H9 (cell line): ENCODE measurements around the gene MIPOL1. TPM values are rescaled to one million over a fixed set of nuclear protein-coding genes. Genes with fewer than 3 reads are reported as not detected.
A peak's percentile ranks its signal among the peaks of the same experiment; 100 is the strongest.

Experiments used
- DNase-seq: peaks from one replicate; pipeline ENCODE4 v3.0.0-alpha.2; 2017
- H2AFZ ChIP-seq: one replicate; pipeline ENCODE4 v1.6.1; 2013; ENCODE audit warnings: mild to moderate bottlenecking, low read length, control low read depth, moderate library complexity
- H2AK5ac ChIP-seq: 2 replicates; pipeline ENCODE4 v1.6.1; 2013; ENCODE audit warnings: low read length, control low read depth, mixed read lengths; ENCODE audit not compliant: insufficient read length
- H2BK120ac ChIP-seq: one replicate; pipeline ENCODE4 v1.6.1; 2013; ENCODE audit warnings: low read depth, mild to moderate bottlenecking, low read length, control low read depth, inconsistent platforms; ENCODE audit not compliant: poor library complexity, severe bottlenecking
- H2BK12ac ChIP-seq: 2 replicates; pipeline ENCODE4 v1.6.1; 2013; ENCODE audit warnings: low read length, control low read depth, mixed read lengths, low read depth; ENCODE audit not compliant: insufficient read length
- H2BK15ac ChIP-seq: 2 replicates; pipeline ENCODE4 v1.6.1; 2013; ENCODE audit warnings: low read depth, low read length, control low read depth
- H2BK20ac ChIP-seq: one replicate; pipeline ENCODE4 v1.6.1; 2013; ENCODE audit warnings: low read depth, mild to moderate bottlenecking, low read length, control low read depth, inconsistent platforms; ENCODE audit not compliant: poor library complexity, severe bottlenecking
- H2BK5ac ChIP-seq: 2 replicates; pipeline ENCODE4 v1.6.1; 2013; ENCODE audit warnings: low read length, control low read depth, mixed read lengths; ENCODE audit not compliant: insufficient read length
- H3K14ac ChIP-seq: 2 replicates; pipeline ENCODE4 v1.6.1; 2013; ENCODE audit warnings: low read length, control low read depth; ENCODE audit not compliant: insufficient read depth
- H3K18ac ChIP-seq: 2 replicates; pipeline ENCODE4 v1.6.1; 2013; ENCODE audit warnings: low read depth, mild to moderate bottlenecking, mixed read lengths, low read length, control low read depth; ENCODE audit not compliant: insufficient read length
- H3K23ac ChIP-seq: 2 replicates; pipeline ENCODE4 v1.6.1; 2013; ENCODE audit warnings: low read length, control low read depth, mixed read lengths, low read depth; ENCODE audit not compliant: insufficient read length
- H3K23me2 ChIP-seq: 2 replicates; pipeline ENCODE4 v1.6.1; 2013; ENCODE audit warnings: low read depth, mild to moderate bottlenecking, mixed read lengths, low read length, control low read depth; ENCODE audit not compliant: insufficient read length, poor library complexity, severe bottlenecking
- H3K27ac ChIP-seq: 2 replicates; pipeline ENCODE4 v1.5.1; 2013; ENCODE audit warnings: low read length, control low read depth, mixed read lengths, low read depth; ENCODE audit not compliant: insufficient read length
- H3K27me3 ChIP-seq: 2 replicates; pipeline ENCODE4 v1.6.1; 2013; ENCODE audit warnings: low read length, control low read depth, inconsistent platforms; ENCODE audit not compliant: insufficient read depth
- H3K4ac ChIP-seq: 2 replicates; pipeline ENCODE4 v1.6.1; 2013; ENCODE audit warnings: low read depth, mild to moderate bottlenecking, control low read depth, inconsistent platforms, low read length, moderate library complexity
- H3K4me1 ChIP-seq: 2 replicates; pipeline ENCODE4 v1.6.1; 2013; ENCODE audit warnings: low read length, control low read depth, inconsistent platforms; ENCODE audit not compliant: insufficient read depth
- H3K4me2 ChIP-seq: 2 replicates; pipeline ENCODE4 v1.6.1; 2013; ENCODE audit warnings: low read length, control low read depth, mixed read lengths; ENCODE audit not compliant: insufficient read length, insufficient read depth
- H3K56ac ChIP-seq: 2 replicates; pipeline ENCODE4 v1.6.1; 2013; ENCODE audit warnings: low read depth, mild to moderate bottlenecking, mixed read lengths, low read length, control low read depth; ENCODE audit not compliant: insufficient read length
- H3K79me1 ChIP-seq: 2 replicates; pipeline ENCODE4 v1.6.1; 2013; ENCODE audit warnings: low read depth, mild to moderate bottlenecking, moderate library complexity, low read length, control low read depth, inconsistent platforms; ENCODE audit not compliant: insufficient read depth, poor library complexity, severe bottlenecking
- H3K79me2 ChIP-seq: 2 replicates; pipeline ENCODE4 v1.6.1; 2013; ENCODE audit warnings: low read length, control low read depth, inconsistent platforms; ENCODE audit not compliant: insufficient read depth
- H3K9ac ChIP-seq: 2 replicates; pipeline ENCODE4 v1.6.1; 2013; ENCODE audit warnings: low read length, control low read depth, mixed read lengths; ENCODE audit not compliant: insufficient read length; ENCODE audit errors: extremely low read depth
- H3K9me3 ChIP-seq: one replicate; pipeline ENCODE4 v1.6.1; 2013; ENCODE audit warnings: low read depth, low read length, inconsistent platforms; ENCODE audit not compliant: control insufficient read depth
- H3T11ph ChIP-seq: one replicate; pipeline ENCODE4 v1.6.1; 2013; ENCODE audit warnings: mild to moderate bottlenecking, low read length, control low read depth, inconsistent platforms
- H4K20me1 ChIP-seq: one replicate; pipeline ENCODE4 v1.6.1; 2013; ENCODE audit not compliant: control insufficient read depth, insufficient read length, insufficient read depth
- H4K5ac ChIP-seq: 2 replicates; pipeline ENCODE4 v1.6.1; 2013; ENCODE audit warnings: low read depth, mild to moderate bottlenecking, mixed read lengths, low read length, control low read depth; ENCODE audit not compliant: insufficient read length
- H4K8ac ChIP-seq: replicated peaks from 2 replicates; pipeline ENCODE4 v1.6.1; 2013; ENCODE audit warnings: low read length, control low read depth, mixed read lengths, low read depth; ENCODE audit not compliant: insufficient read length
- H4K91ac ChIP-seq: 2 replicates; pipeline ENCODE4 v1.6.1; 2013; ENCODE audit warnings: low read depth, mild to moderate bottlenecking, moderate library complexity, mixed read lengths, low read length, control low read depth; ENCODE audit not compliant: insufficient read length
- H3K27ac Mint-ChIP-seq, 3 experiments: 2 replicates in 2 of 3; 3 replicates in 1 of 3; pipeline ENCODE4 v1.8.0; 2020 to 2021; ENCODE audit warnings: mixed read lengths in 3 of 3, mild to moderate bottlenecking in 1 of 3, moderate library complexity in 1 of 3
- H3K27me3 Mint-ChIP-seq: 2 replicates; pipeline ENCODE4 v1.8.0; 2021; ENCODE audit warnings: low read depth, mild to moderate bottlenecking, moderate library complexity, mixed read lengths
- H3K36me3 Mint-ChIP-seq, 3 experiments: 2 replicates in 2 of 3; 3 replicates in 1 of 3; pipeline ENCODE4 v1.8.0; 2020 to 2021; ENCODE audit warnings: low read depth in 3 of 3, mixed read lengths in 3 of 3; ENCODE audit not compliant: insufficient read depth in 1 of 3
- H3K4me1 Mint-ChIP-seq, 2 experiments: 2 replicates each; pipeline ENCODE4 v1.8.0; 2020; ENCODE audit warnings: mixed read lengths in 2 of 2
- H3K4me3 Mint-ChIP-seq, 2 experiments: 2 replicates in 1 of 2; 3 replicates in 1 of 2; pipeline ENCODE4 v1.8.0; 2020 to 2021; ENCODE audit warnings: mild to moderate bottlenecking in 2 of 2, mixed read lengths in 2 of 2, moderate library complexity in 1 of 2
- H3K9me3 Mint-ChIP-seq, 2 experiments: 2 replicates in 1 of 2; 3 replicates in 1 of 2; pipeline ENCODE4 v1.8.0; 2020; ENCODE audit warnings: mild to moderate bottlenecking in 2 of 2, mixed read lengths in 2 of 2, moderate library complexity in 1 of 2
- CTCF ChIP-seq: fragments of 200-600 bp; sonication (generic); conservative IDR thresholded peaks from 3 replicates; pipeline ENCODE4 v1.8.0; 2021; ENCODE audit warnings: antibody characterized with exemption, mild to moderate bottlenecking
- WGBS: extraction: QIAGEN DNeasy Blood & Tissue Kit; methylation state at CpG from one replicate; pipeline ENCODE4 v1.1.7; 2013; ENCODE audit warnings: missing lambda C conversion rate, low lambda C conversion rate, mixed read lengths; ENCODE audit not compliant: insufficient read length; ENCODE audit errors: extremely low coverage; 5-methylcytosine and 5-hydroxymethylcytosine counted together
- total RNA-seq: library from RNA; stranded (reverse); gene quantifications from 2 replicates; pipeline ENCODE4 v1.2.1, GENCODE V29; 2021

Gene MIPOL1
- total RNA-seq, 1 experiment from 2014 or later, result 15.6 TPM

- peaks cover 89% of the 10 kb centered on the region for H3K27me3 ChIP-seq
- H2AFZ ChIP-seq, result no peak overlapping the region
- H4K91ac ChIP-seq, result no peak overlapping the region
- H3K4me2 ChIP-seq, result peak overlapping the region; percentile 45
- no peak overlapping the region for H3K4ac ChIP-seq
- H3K27me3 Mint-ChIP-seq, result peaks cover 98% of the 10 kb centered on the region
- no peak overlapping the region for H2BK120ac ChIP-seq
- no peak overlapping the region for H3K56ac ChIP-seq
- peaks cover 11% of the 10 kb centered on the region for H3K23me2 ChIP-seq
- no peak overlapping the region for H2BK5ac ChIP-seq
- H3K9ac ChIP-seq, result no peak overlapping the region
- H3K9me3 Mint-ChIP-seq, result no peaks in the 10 kb centered on the region; a peak in 1 of 5 replicates
- H3K27ac ChIP-seq, result no peak overlapping the region
- H3K23ac ChIP-seq, result no peak overlapping the region
- no peaks in the 10 kb centered on the region for H3K9me3 ChIP-seq
- no peak overlapping the region for H4K5ac ChIP-seq
- no peak overlapping the region for H2BK12ac ChIP-seq
- H3K18ac ChIP-seq, result no peak overlapping the region
- DNase-seq, result no peak
- no peak overlapping the region for H2BK15ac ChIP-seq
- peak overlapping the region; percentile 19; the same call in 1 of the 2 replicates for H3K14ac ChIP-seq
- H3T11ph ChIP-seq, result no peak overlapping the region
- peaks cover 30 to 46% of the 10 kb centered on the region in 2 experiments for H3K4me1 Mint-ChIP-seq
- peak overlapping the region; percentile 17 to 80; a peak in 4 of 5 replicates for H3K4me3 Mint-ChIP-seq
- no peak overlapping the region for H2AK5ac ChIP-seq
- H2BK20ac ChIP-seq, result no peak overlapping the region
- H3K4me1 ChIP-seq, result no peaks in the 10 kb centered on the region
- no peak overlapping the region for H3K27ac Mint-ChIP-seq
- no peaks in the 10 kb centered on the region for H3K79me2 ChIP-seq
- peaks cover 3% of the 10 kb centered on the region for H4K20me1 ChIP-seq
- H3K79me1 ChIP-seq, result no peaks in the 10 kb centered on the region
- WGBS, result no CpG with 5 or more reads among the region's 36 CpGs
- no peaks in the 10 kb centered on the region; a peak in 2 of 7 replicates for H3K36me3 Mint-ChIP-seq
- H4K8ac ChIP-seq, result no peak overlapping the region
- no peak for TF ChIP-seq CTCF
Measured at GRCh38 chr14:37598747-37599506, 401.2 kb downstream of the MIPOL1 start.
